ENCODE results near the gene ADSS1.

- TF ChIP-seq, protein P1, sequence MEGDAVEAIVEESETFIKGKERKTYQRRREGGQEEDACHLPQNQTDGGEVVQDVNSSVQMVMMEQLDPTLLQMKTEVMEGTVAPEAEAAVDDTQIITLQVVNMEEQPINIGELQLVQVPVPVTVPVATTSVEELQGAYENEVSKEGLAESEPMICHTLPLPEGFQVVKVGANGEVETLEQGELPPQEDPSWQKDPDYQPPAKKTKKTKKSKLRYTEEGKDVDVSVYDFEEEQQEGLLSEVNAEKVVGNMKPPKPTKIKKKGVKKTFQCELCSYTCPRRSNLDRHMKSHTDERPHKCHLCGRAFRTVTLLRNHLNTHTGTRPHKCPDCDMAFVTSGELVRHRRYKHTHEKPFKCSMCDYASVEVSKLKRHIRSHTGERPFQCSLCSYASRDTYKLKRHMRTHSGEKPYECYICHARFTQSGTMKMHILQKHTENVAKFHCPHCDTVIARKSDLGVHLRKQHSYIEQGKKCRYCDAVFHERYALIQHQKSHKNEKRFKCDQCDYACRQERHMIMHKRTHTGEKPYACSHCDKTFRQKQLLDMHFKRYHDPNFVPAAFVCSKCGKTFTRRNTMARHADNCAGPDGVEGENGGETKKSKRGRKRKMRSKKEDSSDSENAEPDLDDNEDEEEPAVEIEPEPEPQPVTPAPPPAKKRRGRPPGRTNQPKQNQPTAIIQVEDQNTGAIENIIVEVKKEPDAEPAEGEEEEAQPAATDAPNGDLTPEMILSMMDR (IDR thresholded peaks at IDR 0.05; ENCODE audit: low read depth, low read length, poor library complexity, severe bottlenecking), result no peak
- no peak for TF ChIP-seq EZH2phosphoT487 (IDR thresholded peaks at IDR 0.05; ENCODE audit: borderline replicate concordance, low read length)
Observed at GRCh38 chr14:104692939-104693315, 31.1 kb upstream of the ADSS1 start.
